ENCODE data around the gene LRRK1.

DNA sequence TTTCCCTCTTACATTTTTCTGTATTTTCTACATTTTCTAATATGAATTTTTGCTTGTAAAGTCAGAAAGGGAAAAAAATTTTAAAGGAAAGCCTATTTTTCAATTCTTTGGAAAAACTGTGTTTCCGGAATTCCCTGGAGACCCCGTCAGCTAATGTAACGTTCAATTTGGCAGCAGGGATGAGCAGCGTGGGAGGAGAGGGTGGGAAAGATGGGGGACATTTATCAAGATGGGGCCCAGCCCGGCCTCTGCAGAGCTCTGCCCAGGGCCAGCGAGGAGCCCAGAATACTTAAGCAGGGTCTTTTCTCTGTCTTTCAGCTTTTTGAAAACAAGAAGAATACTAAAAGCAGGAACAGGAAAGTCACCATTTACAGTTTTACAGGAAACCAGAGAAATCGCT, 129.0 kb downstream of the LRRK1 start:
- TF ChIP-seq, protein P1, sequence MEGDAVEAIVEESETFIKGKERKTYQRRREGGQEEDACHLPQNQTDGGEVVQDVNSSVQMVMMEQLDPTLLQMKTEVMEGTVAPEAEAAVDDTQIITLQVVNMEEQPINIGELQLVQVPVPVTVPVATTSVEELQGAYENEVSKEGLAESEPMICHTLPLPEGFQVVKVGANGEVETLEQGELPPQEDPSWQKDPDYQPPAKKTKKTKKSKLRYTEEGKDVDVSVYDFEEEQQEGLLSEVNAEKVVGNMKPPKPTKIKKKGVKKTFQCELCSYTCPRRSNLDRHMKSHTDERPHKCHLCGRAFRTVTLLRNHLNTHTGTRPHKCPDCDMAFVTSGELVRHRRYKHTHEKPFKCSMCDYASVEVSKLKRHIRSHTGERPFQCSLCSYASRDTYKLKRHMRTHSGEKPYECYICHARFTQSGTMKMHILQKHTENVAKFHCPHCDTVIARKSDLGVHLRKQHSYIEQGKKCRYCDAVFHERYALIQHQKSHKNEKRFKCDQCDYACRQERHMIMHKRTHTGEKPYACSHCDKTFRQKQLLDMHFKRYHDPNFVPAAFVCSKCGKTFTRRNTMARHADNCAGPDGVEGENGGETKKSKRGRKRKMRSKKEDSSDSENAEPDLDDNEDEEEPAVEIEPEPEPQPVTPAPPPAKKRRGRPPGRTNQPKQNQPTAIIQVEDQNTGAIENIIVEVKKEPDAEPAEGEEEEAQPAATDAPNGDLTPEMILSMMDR (IDR thresholded peaks at IDR 0.05): no peak
- no peak for TF ChIP-seq POLR2A (IDR thresholded peaks at IDR 0.05)
